Measurements from ENCODE around the gene RABGAP1L.
A peak's percentile ranks its signal among the peaks of the same experiment; 100 is the strongest.
"Not testable (repeated sequence)": the region's sequence is repeated elsewhere in the genome, so short reads cannot be mapped to it uniquely, and the experiment has no call there.

RABGAP1L gene

GRCh38 chr1:175024773-175025172, 865.5 kb downstream of the RABGAP1L start:
- H3K4me3 Mint-ChIP-seq = peak overlapping the region; percentile 17
- no peak overlapping the region for H3K27ac Mint-ChIP-seq
- no peaks in the 10 kb centered on the region for H3K27me3 Mint-ChIP-seq
- no peaks in the 10 kb centered on the region for H3K9me3 Mint-ChIP-seq
- peaks cover 23% of the 10 kb centered on the region for H3K36me3 Mint-ChIP-seq (ENCODE audit: low read depth)
- peaks cover 31% of the 10 kb centered on the region for H3K4me1 Mint-ChIP-seq (ENCODE audit: low read depth)

DNA sequence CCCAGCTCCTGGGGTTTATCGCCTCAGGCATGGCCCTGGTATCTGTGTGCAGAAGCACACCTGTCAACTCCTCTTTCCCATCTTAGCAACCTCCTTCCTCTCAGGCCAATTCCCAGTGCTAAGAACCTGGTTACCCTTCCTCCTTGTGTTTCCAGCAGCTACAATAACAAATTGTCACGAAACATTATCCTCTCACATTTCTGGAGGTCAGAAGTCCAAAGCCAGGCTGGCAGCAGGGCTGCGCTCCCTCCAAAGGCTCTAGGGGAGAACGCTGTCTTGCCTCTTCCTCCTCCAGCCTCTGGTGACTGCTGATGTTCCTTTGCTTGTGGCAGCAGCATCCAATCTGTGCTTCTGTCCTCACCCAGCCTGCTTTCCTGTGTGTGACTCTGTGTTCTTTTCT, 874.6 kb downstream of the RABGAP1L start:
- Mint-ChIP-seq H3K4me3 (no peak overlapping the region), H3K27me3 (no peaks in the 10 kb centered on the region), H3K4me1 (ENCODE audit: low read depth) (peaks cover 8% of the 10 kb centered on the region), H3K9me3 (no peaks in the 10 kb centered on the region), H3K36me3 (ENCODE audit: low read depth) (no peaks in the 10 kb centered on the region), H3K27ac (no peak overlapping the region)

DNA sequence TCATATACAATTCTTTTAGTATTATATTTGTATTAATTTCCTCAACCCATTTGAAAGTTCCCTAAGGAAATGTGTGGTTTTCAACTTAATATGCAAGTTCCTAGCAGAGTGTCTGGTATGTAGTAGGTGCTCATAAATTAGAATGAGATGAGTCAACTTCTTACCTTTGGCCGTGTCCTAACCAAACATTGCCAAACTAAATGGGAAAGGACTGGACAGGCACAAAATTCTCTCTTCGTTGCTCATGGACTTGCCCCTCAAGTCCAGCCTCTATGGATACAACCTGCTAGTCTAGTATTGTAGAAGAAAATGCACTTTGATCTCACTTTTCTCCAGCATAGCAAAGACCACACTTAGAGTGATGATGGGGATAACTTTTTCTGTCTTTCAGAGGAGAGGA, 875.5 kb downstream of the RABGAP1L start:
- H3K4me1 Mint-ChIP-seq (ENCODE audit: low read depth) = peaks cover 2% of the 10 kb centered on the region
- no peaks in the 10 kb centered on the region for H3K36me3 Mint-ChIP-seq (ENCODE audit: low read depth)
- no peak overlapping the region for H3K4me3 Mint-ChIP-seq
- no peak overlapping the region for H3K27ac Mint-ChIP-seq
- no peaks in the 10 kb centered on the region for H3K9me3 Mint-ChIP-seq
- H3K27me3 Mint-ChIP-seq = no peaks in the 10 kb centered on the region

DNA sequence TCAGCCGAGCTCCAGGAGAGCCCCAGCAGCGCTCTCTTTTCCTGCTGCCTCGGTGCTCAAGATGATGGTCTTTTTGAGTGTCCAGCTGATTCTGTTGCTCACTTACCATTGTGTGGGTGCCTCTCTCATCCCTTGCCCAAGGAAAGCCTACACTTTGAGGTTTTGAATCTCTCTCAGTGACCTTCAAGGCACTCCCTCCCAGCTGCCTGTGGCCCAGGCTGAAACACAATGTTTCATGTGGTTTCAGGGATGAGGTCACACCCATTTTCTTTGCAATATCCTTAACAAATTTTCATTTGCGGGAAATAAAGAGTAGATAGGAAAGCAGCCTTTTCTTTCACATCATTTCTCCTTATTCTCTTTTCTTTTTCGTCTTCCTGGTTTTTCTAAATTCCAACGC, 876.5 kb downstream of the RABGAP1L start:
- H3K9me3 Mint-ChIP-seq = no peaks in the 10 kb centered on the region
- no peaks in the 10 kb centered on the region for H3K36me3 Mint-ChIP-seq (ENCODE audit: low read depth)
- H3K27ac Mint-ChIP-seq = no peak overlapping the region
- no peaks in the 10 kb centered on the region for H3K4me1 Mint-ChIP-seq (ENCODE audit: low read depth)
- no peaks in the 10 kb centered on the region for H3K27me3 Mint-ChIP-seq
- H3K4me3 Mint-ChIP-seq = no peak overlapping the region

DNA sequence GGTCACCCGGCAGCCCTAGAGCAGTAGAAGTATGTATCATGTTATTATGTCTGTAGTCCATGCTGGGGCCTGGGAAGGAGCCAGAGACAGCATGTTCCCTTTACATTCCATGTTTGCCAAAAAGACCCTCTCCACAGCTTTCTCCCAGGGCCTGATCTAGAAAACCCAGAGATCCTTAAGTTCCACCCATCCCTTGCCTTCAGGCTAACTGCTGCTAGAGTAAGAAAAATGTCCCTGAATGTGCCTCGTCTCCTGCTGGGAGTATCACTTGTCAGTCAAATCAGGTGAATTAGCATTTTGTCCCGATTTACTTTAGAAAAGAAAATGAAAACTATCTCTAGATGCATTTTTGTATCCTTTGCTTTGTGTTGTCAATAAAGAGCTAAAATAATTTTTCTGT, 877.2 kb downstream of the RABGAP1L start:
- Mint-ChIP-seq H3K4me3 (no peak overlapping the region), H3K4me1 (ENCODE audit: low read depth) (no peaks in the 10 kb centered on the region), H3K36me3 (ENCODE audit: low read depth) (no peaks in the 10 kb centered on the region), H3K27ac (no peak overlapping the region), H3K9me3 (no peaks in the 10 kb centered on the region), H3K27me3 (no peaks in the 10 kb centered on the region)

- Mint-ChIP-seq H3K27me3 (no peaks in the 10 kb centered on the region), H3K27ac (no peak overlapping the region), H3K4me1 (ENCODE audit: low read depth) (no peaks in the 10 kb centered on the region), H3K4me3 (no peak overlapping the region), H3K36me3 (ENCODE audit: low read depth) (no peaks in the 10 kb centered on the region), H3K9me3 (no peaks in the 10 kb centered on the region)
These were observed 878.1 kb downstream of the RABGAP1L start for GRCh38 chr1:175037416-175037815.

- H3K36me3 Mint-ChIP-seq (ENCODE audit: low read depth) = no peaks in the 10 kb centered on the region
- no peak overlapping the region for H3K4me3 Mint-ChIP-seq
- peaks cover 7% of the 10 kb centered on the region for H3K27me3 Mint-ChIP-seq
- H3K4me1 Mint-ChIP-seq (ENCODE audit: low read depth) = no peaks in the 10 kb centered on the region
- no peak overlapping the region for H3K27ac Mint-ChIP-seq
- H3K9me3 Mint-ChIP-seq = no peaks in the 10 kb centered on the region
These were observed 881.1 kb downstream of the RABGAP1L start for GRCh38 chr1:175040324-175040879.

DNA sequence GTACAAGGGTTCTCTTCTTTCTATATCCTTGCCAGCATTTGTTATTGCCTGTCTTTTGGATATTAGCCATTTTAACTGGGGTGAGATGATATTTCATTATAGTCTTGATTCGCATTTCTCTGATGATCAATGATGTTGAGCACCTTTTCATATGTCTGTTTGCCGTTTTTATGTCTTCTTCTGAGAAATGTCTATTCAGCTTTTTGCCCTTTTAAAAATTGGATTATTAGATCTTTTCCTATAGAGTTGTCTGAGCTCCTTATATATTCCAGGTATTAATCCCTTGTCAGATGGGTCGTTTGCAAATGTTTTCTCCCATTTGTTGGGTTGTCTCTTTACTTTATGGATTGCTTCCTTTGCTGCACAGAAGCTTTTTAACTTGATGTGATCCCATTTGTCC, 883.3 kb downstream of the RABGAP1L start:
- H3K4me3 Mint-ChIP-seq = no peak overlapping the region
- H3K36me3 Mint-ChIP-seq (ENCODE audit: low read depth) = no peaks in the 10 kb centered on the region
- H3K27ac Mint-ChIP-seq = no peak overlapping the region
- no peaks in the 10 kb centered on the region for H3K4me1 Mint-ChIP-seq (ENCODE audit: low read depth)
- H3K27me3 Mint-ChIP-seq = peaks cover 14% of the 10 kb centered on the region
- H3K9me3 Mint-ChIP-seq = no peaks in the 10 kb centered on the region

DNA sequence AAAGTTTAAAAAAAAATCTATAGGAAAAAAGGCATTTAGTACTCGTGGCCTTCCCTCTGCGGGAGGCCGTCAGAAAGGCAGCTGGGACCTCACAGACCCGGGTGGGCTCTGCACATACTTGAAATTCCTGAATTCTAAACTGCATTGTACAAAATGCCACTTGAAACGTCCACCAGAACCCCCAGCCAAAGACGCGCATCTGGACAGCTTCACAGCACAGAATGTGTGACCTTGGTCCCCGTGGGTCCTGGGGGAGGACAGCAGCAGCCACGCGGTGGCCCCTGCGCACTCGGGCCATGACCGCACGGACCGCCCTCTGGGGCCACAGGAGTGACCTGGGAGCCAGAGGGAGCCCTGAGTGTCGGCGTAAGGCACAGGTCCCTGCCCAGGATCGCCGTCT, 884.5 kb downstream of the RABGAP1L start:
- Mint-ChIP-seq H3K36me3 (ENCODE audit: low read depth) (no peaks in the 10 kb centered on the region), H3K9me3 (no peaks in the 10 kb centered on the region), H3K4me1 (ENCODE audit: low read depth) (no peaks in the 10 kb centered on the region), H3K27ac (no peak overlapping the region), H3K4me3 (no peak overlapping the region), H3K27me3 (peaks cover 25% of the 10 kb centered on the region)

GRCh38 chr1:175044591-175044990, 885.3 kb downstream of the RABGAP1L start:
- H3K4me1 Mint-ChIP-seq (ENCODE audit: low read depth); H3K36me3 Mint-ChIP-seq (ENCODE audit: low read depth); H3K4me3 Mint-ChIP-seq; H3K27ac Mint-ChIP-seq; H3K9me3 Mint-ChIP-seq: not testable (repeated sequence)
- H3K27me3 Mint-ChIP-seq = peaks cover 33% of the 10 kb centered on the region
